ENCODE results near the gene MEX3D.

- no peak for TF ChIP-seq EZH2 (IDR thresholded peaks at IDR 0.05; ENCODE audit: borderline replicate concordance, low read length)
- TF ChIP-seq, protein P1, sequence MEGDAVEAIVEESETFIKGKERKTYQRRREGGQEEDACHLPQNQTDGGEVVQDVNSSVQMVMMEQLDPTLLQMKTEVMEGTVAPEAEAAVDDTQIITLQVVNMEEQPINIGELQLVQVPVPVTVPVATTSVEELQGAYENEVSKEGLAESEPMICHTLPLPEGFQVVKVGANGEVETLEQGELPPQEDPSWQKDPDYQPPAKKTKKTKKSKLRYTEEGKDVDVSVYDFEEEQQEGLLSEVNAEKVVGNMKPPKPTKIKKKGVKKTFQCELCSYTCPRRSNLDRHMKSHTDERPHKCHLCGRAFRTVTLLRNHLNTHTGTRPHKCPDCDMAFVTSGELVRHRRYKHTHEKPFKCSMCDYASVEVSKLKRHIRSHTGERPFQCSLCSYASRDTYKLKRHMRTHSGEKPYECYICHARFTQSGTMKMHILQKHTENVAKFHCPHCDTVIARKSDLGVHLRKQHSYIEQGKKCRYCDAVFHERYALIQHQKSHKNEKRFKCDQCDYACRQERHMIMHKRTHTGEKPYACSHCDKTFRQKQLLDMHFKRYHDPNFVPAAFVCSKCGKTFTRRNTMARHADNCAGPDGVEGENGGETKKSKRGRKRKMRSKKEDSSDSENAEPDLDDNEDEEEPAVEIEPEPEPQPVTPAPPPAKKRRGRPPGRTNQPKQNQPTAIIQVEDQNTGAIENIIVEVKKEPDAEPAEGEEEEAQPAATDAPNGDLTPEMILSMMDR (IDR thresholded peaks at IDR 0.05; ENCODE audit: low read length), result peak; percentile 21; the same call in 1 of the 2 replicates
Measured at GRCh38 chr19:1601613-1602064, 33.5 kb upstream of the MEX3D start.

Measured in OCI-LY1 (cell line).